GM19467 (cell line): ENCODE results near the gene GLIS1.

Experiments used
- ATAC-seq: cut with Tn5 transposase; IDR thresholded peaks from one replicate; pipeline ENCODE4 v1.9.1; 2021; ENCODE audit warnings: mild to moderate bottlenecking, moderate library complexity; ENCODE audit not compliant: unreplicated experiment

Gene GLIS1

DNA sequence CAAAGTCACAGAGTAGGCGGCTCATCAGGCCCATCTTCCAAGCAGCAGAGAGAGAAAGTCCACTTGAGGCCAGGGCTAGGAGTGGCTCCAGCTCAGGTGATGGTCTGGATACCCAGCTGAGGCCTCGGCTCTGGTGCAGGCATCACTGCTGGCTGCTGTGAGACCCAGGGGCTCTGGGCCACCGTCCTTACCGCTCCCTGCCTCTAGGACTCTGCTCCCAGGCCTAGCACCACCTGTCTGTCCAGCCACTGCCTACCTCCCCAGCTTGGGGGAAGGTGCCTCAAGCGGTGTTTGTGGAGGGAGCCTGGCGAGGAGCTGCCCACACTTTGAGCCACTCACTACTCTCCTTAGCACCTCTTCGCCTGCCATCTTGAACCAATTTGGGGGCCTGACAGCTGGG, 221.9 kb downstream of the GLIS1 start:
- no peak for ATAC-seq

DNA sequence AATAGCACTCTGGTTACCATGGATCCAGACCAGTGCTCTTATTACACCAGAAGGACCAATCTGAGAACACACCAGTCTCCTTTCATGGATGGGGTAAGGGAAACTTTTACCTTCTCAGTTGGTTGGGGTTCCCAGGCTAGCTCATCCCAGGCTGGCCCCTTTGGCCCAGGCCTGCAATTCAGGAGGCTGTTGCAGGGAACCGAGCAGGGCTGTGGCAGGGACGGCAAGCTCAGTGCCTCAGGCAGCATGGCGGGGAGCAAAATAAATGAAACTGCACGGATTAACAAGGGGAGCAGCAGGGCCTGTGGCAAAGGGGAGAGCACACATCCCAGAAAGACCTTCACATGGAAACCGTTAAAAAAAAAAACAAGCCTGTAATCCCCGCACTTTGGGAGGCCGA, 222.8 kb downstream of the GLIS1 start:
- no peak for ATAC-seq

DNA sequence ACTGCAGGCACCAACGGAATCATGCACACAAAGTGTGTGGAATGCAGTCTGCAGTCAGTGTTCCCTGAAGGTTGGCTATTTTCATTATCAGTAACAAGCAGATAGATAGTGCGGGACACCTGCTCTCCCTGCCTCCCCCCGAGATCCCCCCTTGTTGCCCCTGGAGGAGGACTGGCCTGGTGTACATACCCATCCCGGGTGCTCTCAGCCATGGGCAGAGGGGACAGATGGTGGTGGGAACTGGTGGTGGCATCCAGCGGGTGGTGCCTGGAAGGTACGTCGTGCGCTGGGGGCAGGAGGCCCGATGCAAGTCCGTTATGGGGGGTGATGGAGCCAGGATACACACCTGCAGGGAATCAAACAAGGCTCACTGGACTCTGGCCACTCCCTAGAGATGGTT, 224.5 kb downstream of the GLIS1 start:
- ATAC-seq: no peak

DNA sequence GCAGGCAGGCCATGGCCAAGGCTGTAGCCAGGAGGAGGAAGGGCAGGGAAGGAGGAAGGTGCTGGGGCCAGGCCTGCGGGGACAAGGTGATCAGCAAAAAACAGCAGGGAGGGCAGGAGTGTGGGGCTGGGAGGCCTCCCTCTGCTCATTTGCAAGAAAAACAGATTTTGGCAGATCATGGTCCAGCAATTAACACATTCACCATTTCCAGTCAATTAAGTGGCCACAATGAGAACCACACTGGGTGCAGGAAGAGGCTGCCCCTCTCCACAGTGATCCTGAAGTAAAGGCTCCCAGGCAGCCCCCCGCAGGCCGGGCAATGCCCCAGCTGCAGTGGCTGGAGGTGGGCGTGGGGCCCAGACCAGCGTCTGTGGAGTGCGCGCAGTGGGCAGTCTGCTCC, 225.1 kb downstream of the GLIS1 start:
- no peak for ATAC-seq

DNA sequence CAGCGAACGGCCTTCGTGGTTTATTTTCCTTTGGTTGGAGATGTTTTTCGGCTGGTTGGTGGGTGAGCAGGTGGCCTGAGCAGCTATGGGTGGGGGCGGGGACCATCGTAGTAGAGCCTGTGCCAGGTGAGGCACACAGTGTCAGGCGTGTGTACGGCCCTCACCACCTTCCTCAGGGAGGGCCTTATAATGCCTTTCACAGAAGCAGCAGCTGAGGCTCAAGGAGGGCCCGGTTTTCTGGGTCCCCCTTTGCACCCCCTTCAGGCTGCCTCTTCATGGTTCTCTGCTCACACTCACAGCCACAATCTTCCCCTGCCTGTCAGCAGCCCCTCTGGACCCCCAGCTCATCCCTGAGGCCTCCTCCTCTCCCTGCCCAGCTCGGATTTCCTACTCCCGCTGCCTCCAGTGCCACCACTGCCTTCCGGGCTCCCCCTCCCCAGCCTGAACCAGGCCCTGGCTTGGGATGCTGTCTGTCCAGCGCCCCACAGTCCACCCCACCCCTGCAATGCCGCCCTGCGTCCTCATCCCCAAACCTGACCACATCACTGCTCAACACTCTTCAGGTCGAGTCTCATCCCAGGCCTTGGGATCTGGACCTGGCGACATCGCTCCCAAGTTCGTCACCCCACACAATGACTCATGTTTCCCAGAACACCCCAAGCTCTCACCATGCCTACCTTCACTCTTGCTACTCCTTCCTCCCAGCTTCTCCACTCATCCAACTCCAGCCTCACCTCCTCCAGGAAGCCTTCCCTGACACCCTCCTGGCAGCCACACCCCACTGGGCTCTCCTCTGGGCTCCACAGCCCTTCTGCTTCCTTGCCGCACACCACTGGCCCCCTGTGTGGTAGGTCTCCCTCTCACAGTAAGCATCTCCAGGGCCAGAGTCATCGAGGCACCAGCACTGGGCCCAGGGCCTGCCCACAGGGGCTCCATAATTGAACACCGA, 225.9 kb downstream of the GLIS1 start:
- no peak for ATAC-seq

DNA sequence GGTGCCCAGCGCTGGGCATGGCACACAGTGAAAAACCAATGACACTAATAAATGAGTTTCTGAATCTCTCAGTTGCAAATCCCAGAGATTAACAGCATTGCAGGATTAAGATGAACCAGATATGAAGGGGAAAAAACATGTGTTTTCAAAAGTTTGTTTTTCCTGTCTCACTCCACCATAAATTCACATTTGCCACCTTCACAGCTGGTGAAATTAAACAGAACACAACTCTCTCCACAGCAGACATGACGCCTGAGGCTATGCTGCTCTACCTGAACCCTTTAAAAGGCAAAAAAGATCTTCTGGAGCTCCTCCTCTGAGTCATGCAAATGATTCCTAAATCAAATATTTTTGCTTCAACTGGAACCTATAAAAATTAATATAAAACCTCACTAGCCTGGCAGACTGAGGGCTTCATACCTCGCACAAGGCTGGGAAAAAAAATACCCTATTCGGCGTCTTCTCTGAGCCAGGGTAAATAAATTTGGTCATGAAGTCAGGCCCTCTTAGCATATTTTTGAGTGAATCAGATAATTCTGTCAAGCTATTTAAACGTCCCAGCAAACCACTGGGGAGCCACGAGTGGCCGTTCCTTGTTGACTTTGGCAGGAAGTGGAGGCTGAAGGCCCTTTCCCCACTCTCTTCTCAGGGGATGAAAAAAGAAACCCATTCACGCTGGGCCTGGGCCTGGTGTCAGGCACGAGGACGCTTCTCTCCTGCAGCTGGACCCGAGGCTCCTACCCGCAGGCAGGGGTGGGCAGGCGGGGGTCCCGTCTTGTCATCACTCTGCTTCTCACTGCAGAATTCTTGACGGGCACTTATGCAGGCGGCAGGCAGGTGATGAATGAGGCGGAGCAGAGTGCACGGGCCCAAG, 226.8 kb downstream of the GLIS1 start:
- ATAC-seq: no peak

DNA sequence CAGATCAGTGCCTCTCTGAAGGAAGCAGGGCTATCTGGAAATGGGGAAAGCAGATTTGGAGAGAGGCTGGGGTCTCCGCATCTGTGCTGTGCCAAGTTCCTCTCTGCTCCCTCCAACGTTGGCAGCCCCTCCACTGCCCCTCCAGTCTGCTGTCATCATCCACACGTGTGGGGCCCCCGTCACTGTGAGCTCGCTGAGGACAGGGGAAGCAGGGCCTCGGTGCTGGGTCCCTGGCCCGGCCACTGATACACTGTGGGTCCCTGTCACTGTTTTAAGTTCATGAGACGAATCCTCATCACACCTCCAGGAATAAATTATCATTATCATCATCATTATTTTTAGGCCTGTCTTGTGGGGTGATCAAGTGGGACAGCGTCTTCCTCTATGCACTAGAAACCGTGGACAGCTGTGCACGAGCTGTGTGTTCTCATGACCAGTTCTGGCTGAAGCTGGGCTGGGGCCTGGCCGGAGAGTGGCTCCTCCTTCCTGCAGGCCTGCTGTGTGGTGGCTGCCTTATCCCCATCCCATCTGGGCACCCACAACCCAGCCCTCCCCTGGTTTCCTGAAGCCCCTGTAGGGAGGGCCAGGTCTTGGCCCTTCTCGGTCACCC, 227.5 kb downstream of the GLIS1 start:
- no peak for ATAC-seq

DNA sequence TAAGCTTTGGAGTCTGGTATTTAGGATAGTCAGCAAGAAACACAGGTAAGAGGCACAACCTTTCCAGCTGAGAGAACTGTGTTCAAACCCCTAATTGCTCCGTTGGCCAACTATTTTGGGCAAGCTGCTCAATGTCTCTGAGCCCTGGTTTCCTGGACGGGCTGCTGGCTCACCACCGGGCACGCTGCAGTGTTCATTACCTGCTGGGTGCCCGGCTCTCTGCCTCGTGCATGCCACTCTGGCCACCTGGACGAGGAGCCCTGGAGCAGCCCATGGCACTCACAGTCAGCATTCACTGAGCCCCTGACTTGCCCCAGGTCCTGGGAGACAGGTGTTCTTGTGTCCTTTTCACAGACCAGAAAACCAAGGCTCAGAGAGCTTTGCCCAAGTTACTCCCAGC, 228.7 kb downstream of the GLIS1 start:
- no peak for ATAC-seq

DNA sequence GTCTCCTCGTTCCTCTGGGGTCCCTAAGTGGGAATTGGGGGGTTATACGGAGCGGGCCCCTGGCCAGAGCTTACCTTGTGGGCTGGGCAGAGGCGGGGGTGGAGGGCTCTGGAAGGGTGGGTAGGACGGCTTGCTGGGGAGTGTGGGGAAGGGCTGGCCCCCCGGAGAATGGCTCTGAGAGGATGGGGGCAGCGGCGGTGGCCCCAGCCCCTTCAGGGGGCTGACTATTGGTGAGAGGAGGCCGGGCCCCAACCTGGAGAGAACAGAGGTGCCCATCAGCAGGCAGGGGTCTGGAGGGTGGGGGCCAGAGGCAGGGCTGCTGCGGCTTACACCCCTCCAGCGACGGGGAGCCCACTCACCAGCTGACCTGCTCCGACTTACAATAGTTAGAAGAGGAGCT, 229.2 kb downstream of the GLIS1 start:
- no peak for ATAC-seq

DNA sequence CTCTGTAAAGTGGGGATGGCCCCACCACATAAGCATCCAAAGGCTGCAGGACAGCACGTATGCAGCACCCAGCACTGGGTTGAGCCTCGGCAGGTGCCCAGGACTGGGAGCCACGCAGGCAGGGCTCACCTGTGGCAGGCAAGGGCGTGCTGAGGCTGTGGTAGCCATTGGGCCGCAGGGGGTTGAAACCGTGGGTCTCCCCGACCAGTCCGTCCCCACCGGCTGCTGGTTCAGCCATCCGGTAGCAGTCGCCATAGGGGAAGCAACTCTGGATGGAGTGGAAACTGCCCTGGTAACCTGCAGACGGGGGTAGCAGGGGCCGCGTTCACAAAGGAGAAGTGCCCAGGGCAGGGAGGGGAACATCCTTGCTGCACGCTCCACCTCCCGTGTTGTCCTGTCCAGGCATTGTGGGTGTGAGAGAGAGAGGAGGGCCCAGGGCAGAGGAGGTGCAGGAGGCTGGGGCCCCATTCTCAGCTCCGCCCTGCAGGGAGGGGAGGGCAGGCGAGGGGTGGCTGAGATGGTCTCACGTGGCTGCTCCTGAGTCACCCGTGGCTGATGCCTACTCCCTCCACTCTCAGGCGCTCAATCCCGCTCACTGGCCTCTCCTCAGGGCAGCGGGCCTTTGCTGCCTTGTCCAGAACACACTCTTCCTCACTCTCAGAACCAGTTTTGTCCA, 229.8 kb downstream of the GLIS1 start:
- no peak for ATAC-seq

DNA sequence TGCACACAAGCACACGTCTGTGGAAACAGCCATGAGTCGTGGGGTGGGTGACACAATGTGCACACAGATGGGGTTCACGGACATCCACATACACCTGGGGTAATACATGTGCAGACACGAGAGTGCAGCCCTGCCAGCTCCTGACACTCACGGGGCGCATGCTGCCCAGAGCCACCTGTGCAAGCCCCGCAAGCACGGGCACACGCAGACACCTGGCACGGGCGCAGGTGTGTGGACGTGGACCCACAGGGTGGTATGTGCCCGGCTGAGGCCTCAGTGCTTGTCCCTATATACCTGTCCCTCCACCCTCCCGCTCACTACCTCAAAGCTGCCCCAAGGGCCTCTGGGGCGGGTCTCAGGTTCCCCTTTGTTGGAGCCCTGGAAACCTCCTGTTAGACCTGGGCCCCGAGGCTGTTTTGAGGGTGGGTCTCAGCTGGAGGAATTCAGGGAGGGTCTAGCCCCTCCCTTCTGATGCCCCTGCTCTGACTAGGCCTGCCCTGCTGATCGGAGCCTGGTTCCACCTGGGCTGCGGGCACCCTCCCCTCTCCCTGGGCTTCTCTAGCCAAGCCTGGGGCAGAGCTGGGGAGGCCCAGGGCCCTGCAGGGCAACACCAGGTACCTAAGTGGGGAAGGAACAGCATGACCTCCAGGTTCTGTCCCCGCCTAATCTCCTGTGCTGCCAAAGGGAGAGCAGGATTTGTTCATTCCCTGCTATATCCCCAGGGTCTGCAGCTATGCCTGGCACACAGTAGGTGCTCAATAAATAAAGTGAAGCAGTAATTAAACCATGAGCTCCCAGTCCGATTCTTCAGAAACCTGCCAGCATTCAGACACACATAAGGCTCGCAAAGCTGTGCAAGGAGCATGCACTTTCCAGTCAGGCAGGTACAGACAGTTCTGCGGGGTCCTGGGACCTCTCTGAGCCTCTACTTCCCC, 230.6 kb downstream of the GLIS1 start:
- no peak for ATAC-seq

DNA sequence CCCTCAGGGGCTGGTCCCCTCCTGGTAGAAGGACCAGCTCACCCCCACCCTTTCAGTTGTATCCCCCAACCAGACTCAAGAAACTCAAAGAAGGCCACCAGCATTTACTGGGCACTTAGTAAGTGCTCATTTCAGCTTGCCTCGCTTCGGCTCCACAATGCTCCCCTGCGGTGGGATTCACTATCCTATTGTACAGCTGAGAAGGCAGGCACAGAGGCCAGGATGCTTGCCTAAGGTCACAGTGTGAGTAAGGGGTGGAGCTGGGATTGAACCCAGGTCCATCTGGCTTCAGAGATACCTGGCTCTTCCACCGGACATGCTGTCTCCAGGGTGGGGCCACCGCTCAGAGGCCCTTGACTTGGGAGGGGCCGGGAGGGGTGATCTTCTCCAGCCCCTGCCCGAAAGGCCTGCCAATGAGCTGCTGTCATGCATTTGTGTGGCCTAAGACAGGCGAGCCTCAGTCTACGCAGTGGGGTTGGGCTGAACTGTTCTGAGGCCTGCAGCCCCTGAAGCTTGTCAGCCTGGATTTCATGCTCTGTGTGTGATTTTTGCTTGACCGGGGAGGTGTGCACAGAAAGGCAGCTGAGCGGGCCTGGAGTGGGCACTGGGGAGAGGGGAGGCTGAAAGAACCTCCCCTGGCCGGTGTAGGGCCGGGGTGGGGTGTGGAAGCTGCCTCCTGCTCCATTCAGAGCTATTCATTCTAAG, 231.7 kb downstream of the GLIS1 start:
- ATAC-seq: no peak

DNA sequence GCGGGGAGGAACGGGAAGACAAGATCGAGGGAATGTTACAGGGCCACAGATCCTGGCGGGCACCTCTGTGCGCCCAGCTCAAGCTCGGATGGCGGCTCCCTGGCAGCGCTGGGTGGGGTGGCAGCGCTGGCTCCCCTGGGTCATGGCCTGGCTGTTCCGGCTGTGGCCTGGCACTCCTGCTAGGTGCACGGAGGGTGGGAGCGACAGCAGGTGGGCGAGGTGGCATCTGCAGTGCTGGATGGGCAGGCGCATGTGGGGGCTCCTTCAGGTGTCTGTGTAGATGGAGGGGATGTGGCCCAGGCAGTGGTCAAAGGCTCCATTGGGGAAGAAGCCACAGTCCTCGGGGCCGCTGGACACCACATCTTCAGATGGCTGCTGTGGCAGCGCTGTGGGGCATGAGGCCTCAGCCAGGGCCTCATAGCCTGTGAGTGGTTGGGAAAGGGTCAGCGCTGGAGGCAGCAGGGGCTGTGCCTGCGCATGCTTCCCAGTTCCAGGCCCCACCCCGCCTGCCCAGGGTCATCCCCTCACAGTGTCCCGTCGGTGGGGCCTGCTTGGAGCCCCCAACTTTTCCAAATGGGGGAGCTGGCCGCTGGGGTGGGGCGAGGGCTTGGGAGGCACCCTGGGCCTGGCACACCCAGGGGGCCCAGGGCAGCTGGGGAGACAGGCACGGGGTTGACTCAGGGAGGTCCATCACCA, 232.5 kb downstream of the GLIS1 start:
- ATAC-seq: no peak

DNA sequence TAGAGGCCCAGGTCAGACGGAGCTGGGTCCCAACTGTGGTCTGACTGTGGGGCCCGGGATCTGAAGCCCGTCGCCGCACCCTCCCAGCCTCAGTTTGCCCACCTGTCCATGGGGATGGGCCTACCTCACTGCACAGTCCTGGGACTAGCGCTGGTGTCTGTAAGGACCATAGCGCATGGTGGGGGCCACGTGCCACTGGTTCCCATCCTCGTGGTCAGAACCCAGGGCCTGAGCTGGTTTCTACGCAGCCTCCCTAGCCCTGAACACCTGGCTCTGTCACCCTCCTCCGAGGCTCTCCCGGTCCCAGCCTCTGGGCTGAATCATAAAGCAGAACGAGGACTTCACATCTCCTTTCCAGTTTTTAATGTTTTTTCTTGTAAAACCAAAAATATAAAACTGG, 233.1 kb downstream of the GLIS1 start:
- ATAC-seq: no peak

DNA sequence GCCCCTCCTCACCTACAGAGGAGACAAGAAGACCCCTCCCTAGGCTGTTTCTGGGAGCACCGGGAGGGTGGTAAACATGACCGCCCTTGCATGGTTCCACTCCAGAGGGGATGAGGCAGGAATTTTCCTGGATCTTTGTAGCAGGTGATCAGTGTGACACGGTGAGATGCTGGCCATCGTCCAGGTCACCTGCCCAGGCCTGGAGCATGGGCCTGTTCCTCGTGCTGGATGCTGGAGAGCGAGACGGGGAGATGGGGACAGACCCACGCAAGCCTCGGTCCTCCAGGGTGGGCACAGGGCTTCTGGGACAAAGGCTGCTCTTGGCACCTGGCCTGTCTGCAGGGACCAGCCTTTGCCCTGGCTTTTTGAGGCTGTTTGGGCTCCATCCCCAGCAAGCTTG, 233.6 kb downstream of the GLIS1 start:
- no peak for ATAC-seq

DNA sequence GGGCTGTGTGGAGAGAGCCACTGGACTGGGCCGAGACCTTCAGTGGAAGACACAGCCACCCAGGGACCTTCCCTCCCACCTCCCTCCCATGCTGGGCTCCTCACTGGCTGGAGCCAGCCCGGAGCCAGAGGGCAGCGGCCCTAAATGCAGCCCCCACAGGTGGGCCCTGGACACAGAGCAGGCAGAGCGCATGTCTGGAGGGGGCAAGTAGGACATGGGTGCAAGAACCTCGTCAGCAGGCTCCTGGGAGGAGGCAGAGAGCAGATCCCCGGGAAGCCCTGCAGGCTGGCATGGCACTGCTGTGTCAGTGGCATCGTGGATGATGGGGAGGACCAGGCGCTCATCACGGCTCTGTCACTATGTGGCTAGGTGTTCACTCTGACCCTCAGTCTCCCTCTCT, 234.1 kb downstream of the GLIS1 start:
- ATAC-seq: no peak

DNA sequence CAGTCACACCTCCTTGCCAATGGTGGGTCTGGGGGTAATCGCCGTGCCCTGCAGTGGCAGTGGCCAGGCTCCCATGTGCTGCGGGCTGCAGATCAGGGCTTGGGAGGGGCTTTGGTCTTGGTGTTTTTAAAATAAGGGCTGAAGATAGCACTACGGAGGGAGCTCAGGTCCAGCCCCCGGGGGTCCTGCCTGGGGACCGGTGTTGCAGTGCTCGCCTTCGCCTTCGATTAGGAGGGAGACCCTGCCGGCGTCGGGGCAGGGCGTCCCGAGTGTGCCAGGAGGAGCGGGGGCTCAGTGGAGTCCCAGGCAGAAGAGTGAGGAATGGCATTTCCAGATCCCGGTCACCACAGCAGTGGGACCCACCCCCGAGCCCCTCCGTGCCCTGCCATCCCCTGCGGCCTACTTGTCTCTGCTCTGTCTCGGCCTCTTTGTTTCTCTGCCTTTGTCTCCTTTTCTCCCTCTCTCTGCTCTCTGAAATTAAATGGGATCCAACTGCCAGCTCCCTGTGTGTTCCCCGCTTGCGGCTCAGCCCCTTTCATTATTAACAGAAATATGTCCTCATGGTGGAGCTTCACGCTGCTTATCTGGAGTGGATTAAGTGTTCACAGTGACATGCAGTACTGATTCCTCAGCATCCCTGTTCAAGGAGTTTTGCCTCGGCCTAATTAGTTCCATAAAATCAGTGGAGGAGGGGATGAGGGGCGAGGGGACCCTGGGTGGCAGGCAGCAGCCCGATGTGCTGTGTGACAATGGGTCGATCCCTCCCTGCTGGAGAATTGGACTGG, 235.3 kb downstream of the GLIS1 start:
- ATAC-seq: no peak
